Adrenal gland (tissue), 5 donors: ENCODE results near the gene CDS2.

Source experiments
- POLR2A ChIP-seq, 2 donors: fragments of 450-650 bp; IDR thresholded peaks; one replicate each; pipeline ENCODE4 v1.6.1; 2017; ENCODE audit warnings: antibody characterized with exemption in 2 of 2, mild to moderate bottlenecking in 2 of 2, moderate library complexity in 1 of 2
- TF ChIP-seq, protein P1 (sequence below), 6 experiments: fragments of 450-650 bp in 4 of 6; fragments of 200-600 bp in 2 of 6; sonication (generic) in 1 of 6; IDR thresholded peaks; 1 replicate in 5 of 6; 2 replicates in 1 of 6; pipeline versions ENCODE4 v1.5.1 to v1.8.0; 2016 to 2021; ENCODE audit warnings: antibody characterized with exemption in 6 of 6, mild to moderate bottlenecking in 2 of 6, moderate library complexity in 1 of 6
- donor health status: DM: no; HTN: no; CAD: no.

DNA sequence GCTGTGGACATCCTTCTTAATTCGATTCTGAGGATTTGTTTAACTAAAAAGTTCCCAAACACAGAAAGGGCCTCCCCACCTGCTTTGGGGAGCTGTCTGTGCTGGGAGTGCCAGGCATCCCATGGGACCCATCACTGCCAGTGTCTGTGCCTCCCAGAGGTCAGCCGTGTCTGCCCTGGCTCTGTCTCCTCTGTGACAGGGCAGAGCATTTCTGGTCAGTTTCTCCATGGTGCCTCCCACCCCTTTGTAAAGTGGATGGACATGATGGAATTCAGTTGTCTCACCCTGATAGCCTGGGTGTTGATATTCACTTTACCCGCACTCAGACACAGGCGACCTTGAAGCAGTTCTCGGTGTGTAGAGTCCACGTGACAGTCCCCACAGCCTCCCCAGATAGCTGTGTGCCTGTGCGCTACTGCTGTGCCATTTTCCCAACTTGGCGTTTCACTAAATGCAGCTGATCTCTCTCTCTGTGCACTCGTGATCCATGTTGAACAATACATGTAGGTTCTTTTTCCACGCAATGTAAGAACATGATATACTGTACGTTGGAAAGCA is 70.5 kb downstream of the CDS2 start:
- TF ChIP-seq, protein P1, sequence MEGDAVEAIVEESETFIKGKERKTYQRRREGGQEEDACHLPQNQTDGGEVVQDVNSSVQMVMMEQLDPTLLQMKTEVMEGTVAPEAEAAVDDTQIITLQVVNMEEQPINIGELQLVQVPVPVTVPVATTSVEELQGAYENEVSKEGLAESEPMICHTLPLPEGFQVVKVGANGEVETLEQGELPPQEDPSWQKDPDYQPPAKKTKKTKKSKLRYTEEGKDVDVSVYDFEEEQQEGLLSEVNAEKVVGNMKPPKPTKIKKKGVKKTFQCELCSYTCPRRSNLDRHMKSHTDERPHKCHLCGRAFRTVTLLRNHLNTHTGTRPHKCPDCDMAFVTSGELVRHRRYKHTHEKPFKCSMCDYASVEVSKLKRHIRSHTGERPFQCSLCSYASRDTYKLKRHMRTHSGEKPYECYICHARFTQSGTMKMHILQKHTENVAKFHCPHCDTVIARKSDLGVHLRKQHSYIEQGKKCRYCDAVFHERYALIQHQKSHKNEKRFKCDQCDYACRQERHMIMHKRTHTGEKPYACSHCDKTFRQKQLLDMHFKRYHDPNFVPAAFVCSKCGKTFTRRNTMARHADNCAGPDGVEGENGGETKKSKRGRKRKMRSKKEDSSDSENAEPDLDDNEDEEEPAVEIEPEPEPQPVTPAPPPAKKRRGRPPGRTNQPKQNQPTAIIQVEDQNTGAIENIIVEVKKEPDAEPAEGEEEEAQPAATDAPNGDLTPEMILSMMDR (IDR thresholded peaks at IDR 0.05): no peak
- no peak for TF ChIP-seq POLR2A (IDR thresholded peaks at IDR 0.05)
